ENCODE data around the gene RBM20.

Gene RBM20

DNA sequence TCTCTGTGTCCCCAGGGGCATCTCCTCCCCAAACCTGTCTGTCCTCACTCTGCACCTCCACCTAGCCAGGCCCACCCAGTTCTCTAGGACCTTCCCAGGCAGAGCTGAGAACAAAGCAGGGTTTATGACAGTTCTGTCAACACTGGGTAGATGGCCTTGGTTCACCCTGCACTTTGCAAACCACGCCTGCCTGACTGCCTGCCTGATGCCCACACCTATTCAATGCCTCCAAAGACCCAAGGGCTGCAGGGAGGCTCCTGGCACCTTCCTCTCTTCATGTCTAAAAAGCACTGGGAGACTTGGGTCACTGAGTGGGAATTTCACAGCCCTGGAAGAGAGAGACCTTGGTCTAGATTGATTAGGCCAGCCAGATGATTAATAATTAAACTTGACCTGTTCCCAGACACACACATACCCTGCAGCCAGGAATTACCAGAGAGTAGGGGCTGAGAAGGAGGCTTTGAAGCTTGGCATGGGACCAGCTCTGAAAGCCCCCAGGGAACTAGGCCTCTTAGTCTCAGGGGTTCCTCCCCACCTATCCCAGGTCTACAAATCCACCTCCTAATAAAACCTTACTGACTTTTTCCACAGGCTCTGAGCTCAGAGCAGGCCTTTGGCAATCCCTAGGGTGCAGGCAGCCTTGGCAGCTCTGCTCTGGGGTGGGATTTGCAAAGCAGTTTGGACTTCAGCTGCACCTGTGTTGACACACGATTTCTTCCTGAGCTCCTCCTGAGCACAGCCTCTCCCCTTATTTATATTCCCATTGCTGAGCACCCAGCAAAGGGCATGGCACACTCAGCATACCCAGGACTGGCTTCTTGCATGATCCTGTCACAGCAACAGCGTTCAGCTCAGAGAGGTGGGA is 201.9 kb downstream of the RBM20 start:
- no peak for DNase-seq (ENCODE audit: low read depth in 4 of 4, low spot score in 1 of 4)

DNA sequence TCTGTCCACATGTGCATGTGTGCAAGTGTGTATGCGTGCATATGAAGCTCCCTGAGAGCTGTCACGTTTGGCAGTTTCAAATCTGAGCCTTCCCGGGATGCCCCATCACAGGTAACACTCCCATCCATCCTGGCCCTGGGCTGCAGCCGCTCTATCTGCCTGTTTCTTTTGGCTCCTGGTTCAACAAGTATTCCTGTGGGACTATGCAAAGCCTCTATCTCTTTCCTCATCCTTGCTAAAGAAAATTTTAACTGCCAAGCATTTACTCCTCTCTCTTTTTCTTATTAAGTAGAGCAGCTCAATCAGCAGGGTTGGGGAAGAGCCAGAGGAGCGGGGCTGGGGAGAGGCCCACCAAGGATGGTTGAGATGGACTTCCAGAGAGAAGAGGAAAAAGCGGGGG is 203.2 kb downstream of the RBM20 start:
- no peak for DNase-seq (ENCODE audit: low read depth in 4 of 4, low spot score in 1 of 4)

DNA sequence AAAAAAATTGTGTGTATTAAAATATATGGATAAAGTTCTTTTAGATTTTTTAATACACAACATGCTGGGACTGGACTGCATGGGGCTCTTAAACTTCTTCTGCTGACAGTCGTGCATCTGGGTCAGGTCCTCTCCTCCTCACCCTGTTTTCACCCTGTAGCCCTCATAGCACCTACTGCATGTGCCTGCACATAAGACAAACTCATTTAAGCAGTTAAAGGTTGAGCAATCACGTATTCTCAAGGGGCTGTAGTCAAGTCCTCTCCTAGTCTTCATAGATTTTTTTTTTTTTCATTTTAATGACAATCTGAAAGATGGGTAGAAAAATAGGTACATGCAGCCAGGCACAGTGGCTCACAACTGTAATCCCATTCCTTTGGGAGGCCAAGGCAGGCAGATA is 204.0 kb downstream of the RBM20 start:
- DNase-seq (ENCODE audit: low read depth in 4 of 4, low spot score in 1 of 4): no peak

DNA sequence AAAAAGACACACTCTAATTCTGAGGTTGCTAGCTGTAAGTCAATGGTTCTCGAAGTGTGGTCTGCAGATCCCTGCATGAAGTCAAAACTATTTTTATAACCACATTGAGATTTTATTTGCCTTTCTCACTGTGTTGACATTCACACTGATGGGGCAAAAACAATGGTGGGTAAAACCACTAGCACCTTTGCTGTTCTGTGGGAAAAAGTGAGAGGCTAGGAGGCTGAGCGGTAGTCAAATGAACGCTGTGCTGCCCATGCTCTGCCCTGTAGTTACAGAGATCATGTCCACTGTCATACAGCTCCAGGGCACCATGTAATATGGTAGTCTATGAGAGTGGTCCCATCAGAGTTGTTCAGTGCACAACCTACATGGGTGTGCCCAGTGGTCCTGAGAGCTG is 206.0 kb downstream of the RBM20 start:
- no peak for DNase-seq (ENCODE audit: low read depth in 4 of 4, low spot score in 1 of 4)

DNA sequence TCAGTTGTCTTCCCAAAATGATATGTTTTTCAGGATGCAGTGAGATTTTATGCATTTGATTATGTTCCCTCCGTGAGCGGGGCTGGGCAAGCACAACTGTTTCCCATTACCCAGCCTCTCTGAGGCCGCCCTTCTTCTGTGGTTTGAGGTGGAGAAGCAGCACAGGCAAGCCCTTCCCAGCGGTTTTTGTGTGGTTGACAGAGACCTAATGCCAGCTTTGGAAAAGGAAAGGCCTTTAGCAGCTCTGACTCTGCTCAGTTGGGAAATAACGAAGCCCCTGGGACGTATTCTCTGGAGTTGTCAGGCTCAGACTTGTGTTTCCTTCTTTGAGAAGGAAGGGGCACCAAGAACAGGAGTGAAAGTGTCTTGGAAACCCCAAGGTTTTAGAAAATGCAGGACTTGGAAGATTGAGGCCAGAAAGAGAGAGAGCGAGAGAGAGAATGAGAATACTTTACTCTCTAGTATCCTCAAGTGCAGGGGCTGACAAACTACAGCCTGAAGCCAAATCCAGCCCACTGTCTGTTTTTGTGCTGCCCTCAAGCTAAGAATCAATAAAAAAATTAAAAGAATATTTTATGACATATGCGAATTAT is 207.0 kb downstream of the RBM20 start:
- DNase-seq (ENCODE audit: low read depth in 4 of 4, low spot score in 1 of 4): no peak

DNA sequence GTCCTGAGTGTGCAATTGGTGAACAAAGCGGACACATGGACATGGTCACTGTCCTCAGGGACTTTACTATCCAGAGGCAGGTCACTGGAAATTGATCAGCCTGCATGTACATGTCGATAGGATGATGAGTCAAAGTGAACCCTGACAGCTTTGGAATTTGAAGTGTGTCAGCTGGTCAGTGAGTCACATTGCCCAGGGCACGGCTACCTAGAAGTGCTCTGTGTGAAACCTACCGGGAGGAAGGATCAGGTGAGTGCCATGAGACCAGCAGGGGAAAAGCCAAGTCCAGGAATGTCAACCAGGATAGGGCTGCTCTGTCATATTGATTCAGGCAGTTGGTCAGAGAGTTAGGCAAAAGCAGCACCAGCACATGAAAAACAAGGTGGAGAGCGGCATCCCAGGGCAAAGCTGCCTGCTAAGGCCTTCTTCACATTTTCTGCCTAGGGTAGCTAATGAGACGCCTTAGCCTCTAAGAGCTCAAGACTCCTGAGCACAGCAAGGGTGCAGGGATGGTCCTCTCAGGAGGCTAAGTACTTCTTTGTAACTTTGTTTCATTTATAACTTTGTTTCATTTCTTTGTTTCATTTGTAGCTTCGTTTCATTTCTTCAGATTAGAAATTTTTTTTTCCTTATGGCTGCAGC is 208.2 kb downstream of the RBM20 start:
- DNase-seq (ENCODE audit: low read depth in 4 of 4, low spot score in 1 of 4): no peak

DNA sequence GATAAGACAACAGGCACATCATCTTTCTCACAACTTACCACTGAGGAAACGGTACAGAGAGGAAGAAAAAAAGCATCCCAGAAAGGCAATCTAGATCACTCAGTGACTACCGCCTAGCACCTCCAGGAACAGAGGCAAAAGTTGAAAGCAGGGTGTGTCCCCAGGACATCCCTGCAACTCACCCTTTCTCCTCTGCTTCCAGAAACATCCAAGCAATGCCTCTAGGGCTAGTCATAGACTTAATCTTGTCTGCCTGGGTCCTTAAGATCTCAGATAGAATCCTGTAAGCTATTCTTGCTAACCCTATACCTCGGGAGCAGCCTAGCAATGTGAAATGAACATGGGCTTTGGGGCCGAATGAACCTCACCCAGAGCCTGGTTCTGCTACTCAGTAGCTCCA is 208.8 kb downstream of the RBM20 start:
- no peak for DNase-seq (ENCODE audit: low read depth in 4 of 4, low spot score in 1 of 4)

DNA sequence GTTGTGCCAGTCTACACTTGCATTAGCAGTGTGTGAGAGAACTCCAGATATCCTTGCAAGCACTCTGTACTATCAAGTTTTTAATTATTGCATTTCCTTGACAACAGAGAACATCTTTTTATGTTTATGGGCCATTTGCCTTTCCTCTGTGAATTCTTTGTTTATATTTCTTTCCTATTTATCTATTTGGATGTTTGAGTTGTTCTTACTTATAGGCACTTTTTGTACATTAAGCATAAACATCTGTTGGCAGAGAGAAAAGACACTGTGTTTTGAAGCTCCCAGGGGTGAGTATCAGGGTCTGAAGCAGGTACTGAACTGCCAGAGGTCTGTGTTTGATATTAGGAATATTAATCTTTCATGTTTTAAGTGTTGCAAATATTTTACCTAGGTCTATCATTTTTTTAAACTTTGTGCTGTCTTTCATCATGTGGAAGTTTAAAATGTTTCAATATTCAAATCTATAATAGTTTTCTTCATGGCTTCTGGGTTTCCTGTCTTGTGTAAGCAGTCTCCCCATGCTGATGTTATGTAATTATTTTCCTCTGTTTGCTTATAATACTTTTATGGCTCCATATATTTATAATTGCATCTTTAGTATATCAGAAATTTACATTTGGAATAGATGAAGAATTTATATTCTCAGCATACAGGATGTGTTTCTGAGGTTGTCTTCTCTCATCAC is 209.9 kb downstream of the RBM20 start:
- DNase-seq (ENCODE audit: low read depth in 4 of 4, low spot score in 1 of 4): no peak

DNA sequence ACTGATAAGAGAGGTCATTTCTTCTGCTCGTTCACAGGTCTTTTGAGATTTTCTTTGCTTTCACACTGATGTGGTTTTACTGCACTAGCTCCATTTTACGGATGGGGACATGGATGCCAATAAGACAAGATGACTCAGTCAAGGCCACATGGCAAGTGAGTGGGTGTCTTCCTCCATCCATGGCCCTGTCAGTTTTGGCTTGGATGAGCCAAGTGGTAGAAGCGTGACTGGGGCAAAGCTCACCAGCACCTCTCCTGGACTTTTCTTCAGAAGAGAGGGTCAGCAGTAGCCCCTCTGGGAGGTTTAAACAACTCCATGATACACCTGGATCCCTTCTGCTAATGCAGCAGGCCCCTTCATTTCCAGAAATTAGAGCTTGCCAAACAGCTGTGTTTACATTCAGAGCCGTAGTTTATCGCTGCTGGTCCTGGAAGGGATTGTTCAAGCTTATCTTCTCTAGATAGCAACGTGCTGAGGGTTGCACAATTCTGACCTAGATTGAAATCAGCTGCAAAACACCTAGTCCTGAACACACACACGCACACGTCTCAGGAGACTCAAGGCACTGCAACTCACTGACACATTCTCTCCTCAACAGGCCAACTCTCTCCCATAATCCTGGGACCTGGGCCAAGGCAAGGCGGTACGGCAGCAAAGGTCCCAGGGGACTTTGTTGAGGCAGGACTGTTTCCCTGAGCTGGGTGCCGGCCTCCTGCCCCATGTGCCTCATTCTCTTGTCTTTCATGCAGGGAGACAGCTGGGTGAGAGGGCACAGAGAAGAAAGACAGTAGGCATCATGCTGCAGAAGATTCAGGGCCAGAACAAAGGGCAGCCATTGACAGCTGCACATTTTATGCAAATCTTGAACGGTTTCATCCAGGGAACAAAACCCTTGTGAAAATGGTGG is 213.4 kb downstream of the RBM20 start:
- no peak for DNase-seq (ENCODE audit: low read depth in 4 of 4, low spot score in 1 of 4)

DNA sequence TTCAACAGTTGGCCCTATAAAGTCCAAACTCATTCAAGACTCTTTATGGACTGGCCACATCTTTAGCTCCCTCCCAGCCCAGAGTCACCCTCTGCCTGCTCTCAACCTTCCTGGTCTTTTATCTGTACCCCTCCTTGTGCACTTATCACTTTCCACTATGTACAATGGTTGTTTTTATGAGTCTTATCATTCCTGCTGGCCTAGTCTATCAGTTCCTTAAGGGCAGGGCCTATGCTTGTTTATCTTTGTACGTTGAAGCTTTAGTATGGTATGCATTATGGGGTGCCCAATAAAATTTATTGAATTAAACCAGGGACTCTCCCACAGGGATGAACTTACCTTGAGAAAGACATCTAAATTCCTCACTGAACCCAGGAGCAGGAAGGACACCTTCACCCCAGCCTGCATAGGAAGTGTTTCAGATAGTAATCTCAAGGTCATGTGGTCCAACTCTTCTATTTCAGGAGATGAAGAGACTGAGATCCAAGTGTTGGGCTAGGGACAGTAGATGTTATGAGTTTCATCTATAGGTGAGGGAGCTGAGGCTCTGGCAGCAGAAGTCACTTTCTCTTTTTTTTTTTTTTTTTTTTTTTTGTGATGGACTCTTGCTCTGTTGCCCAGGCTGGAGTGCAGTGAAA is 214.3 kb downstream of the RBM20 start:
- DNase-seq (ENCODE audit: low read depth in 4 of 4, low spot score in 1 of 4): no peak

DNA sequence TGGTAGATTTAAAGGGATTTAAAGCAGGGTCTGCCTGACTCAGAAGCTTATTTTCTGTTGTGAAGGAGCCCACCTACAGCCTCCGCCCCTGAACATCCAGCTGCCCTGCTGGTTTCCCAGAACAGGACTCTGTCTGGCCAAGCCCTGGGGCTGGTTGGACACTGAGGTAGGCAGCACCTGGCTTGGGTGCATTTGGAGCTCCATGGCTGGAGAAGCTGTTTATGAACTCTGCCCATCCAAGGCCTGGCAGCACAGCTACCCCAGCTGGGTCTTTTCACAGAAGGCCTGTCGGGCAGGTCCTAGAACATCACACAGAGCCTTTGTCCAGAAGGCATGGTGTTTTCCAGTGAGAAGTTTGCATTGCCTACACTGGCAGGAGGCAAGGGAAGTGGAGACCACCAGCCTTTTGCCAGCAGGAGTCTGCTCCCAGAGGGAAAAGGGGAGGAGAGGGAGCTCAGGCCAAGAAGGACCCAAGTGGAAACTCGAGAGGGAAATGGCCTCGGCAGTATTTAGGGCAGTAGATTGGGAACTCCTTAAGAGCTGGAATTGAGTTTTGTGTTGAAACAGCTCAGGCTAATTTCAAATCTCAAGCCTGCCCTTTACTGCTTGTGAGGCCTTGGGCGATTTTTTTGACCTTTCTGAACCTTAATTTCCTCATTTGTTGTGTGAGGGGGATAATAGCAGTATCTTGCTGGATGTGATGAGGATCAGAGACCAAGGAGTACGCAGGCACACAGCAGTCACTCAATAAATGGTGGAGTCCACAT is 215.3 kb downstream of the RBM20 start:
- no peak for DNase-seq (ENCODE audit: low read depth in 4 of 4, low spot score in 1 of 4)

DNA sequence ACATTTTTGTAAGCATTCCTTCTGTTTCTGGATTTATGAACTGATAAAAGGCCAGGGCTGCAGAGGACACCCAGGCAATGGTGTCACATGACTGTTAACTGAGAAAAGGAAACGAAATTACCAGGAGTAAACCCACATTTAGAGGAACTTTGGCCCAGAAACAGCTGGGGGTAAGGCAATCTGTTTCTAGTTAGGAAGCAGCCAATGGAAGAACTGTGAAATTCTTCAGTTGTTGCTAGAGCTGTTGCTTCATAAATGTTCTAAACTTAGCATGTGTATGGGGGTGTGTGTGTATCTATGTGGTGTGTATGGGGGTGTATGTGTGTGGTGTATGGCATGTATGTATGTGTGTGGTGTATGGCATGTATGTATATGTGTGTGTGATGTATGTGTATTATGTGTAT is 215.8 kb downstream of the RBM20 start:
- no peak for DNase-seq (ENCODE audit: low read depth in 4 of 4, low spot score in 1 of 4)

DNA sequence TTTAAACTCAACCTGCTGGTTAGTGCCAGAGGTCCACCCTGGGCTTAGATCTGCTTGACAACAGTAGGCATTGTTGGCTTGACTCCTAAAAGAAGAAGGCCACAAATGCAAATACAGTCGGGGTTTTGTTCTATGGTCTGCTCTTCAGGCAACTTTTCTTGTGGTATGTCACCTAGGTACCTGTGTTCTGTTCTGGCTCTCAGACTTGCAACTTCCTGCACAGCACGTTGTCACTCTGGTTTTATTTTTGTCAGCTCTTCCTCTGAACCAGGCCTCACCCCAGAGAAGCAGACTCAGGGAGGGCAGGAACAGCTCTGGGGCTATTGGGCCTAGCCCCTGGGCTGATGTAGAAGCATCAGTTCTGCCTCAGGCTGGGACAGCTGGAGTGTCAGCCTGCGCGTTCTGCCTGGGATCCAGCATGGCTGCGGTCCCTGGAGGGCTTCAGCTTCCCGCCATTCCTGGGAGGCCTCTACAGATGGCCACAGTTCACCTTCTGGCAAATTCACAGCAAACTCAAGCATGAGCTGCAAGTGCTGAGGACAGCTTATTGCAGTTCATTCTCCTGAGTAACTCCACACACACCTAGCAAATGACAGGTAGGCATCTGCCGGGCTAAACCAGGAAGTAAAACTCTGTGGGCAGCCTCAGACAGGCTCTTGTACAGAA is 216.6 kb downstream of the RBM20 start:
- DNase-seq (ENCODE audit: low read depth in 4 of 4, low spot score in 1 of 4): no peak

DNA sequence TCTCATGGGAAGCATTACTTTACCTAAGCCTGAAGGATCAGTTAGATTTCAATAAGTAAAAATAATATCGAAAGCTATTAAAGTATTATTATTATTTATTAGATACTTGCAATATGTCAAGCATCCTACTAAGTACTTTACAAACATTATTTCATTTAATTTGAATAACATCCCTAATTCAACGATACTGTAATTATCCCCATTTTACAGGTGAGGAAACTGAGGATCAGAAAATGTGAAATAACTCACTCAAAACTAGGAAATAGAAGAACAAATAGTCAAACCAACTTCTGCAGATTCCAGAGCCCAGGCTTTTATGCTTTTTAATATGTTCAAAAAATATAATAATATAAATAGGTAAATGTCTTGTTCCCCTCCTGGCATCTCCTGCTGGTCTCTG is 217.3 kb downstream of the RBM20 start:
- no peak for DNase-seq (ENCODE audit: low read depth in 4 of 4, low spot score in 1 of 4)

DNA sequence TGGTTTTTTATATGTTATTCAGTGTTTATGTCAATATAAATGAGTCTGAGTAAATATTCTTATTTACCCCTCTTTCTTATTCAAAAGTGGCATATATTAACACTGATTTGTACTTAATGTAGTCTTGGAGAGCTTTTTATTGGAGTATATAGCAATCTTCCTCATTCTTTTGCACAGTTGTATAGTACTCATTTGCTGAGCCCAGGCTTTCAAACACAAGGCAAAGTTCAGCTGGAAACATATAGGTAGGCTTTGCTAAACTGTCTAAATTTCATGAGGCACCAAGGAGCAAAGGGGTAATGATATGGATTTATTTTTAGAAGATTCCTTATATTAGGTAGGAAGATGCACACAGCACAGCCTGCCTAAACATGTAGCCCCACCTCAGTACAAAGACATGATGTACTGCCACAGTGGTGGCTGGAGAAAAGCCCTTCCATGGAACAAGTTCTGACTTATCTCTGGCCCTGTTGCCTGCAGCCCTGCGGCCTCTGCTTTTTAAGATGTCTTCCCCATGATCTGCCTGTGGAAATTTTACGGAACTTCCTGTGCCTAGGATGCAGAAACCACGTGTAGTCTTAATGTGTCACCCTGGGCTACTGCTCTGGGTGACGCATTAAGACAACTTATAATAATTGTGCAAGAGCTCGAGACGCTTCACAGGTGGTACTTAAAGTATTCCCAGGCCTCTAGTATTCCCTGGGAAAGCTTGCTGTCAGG is 218.0 kb downstream of the RBM20 start:
- DNase-seq (ENCODE audit: low read depth in 4 of 4, low spot score in 1 of 4): no peak

DNA sequence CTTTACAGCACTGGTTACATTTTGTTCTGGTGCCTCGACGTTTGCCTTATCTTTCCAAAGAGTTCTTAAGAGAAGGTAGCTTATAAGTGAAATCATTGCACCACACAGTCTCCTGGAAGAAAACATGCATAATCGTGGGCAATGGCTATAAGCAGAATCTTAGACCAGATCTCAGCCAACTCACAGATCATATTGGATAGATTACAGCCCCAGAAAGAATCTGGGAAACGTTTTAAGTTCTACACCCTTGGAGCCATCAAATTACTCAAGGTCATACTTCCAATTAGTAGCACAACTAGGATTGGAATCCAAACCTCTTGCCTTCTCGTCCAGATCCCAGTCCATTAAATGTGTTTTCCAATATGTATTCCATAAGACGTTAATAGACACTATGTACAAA is 218.8 kb downstream of the RBM20 start:
- no peak for DNase-seq (ENCODE audit: low read depth in 4 of 4, low spot score in 1 of 4)

DNA sequence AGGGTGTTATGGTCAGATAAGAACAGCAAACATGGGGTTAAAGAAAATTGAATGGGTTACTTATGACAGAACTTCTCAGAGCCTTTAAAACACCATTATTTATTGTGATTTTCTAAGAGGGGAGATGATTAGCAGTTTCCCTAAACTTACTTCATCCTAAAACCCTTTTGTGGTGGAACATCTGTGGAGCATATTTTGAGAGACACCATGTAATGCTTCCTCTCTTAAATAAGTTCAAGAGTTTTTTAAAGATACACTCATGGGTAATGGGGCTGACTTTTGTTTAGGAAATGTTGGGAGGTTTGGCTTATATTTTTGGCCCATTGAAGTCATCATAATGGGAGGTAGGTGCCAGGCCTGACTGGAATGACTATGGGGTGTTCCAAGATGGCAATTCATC is 219.2 kb downstream of the RBM20 start:
- DNase-seq (ENCODE audit: low read depth in 4 of 4, low spot score in 1 of 4): no peak

DNA sequence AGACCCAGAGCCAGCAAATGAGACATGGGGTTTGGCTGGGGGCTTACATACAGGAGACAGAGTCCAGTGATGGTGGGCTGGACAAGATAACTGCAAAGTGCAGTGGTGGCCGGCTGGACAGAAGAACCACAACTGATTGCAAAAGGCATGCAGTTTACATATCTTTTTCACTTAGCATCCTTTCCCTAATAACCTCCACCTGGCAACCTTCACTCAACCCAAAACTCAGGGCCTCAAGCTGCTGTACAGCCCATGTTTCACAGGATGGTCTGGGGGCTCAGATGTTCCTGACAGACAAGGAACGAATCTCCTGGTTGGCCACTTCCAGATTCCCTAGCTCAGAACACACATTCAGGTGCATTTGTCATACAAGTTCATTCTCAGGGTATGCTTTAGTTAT is 219.8 kb downstream of the RBM20 start:
- DNase-seq (ENCODE audit: low read depth in 4 of 4, low spot score in 1 of 4): no peak
